ENCODE results near the gene TBL3. TPM values are rescaled to one million over a fixed set of nuclear protein-coding genes. Genes with fewer than 3 reads are reported as not detected.

TBL3 gene
- total RNA-seq, 1 donor, result 26.1 TPM

- Histone ChIP-seq H3K9me3 (ENCODE audit: low read depth, low read length) (no peaks in the 10 kb centered on the region), H3K4me1 (ENCODE audit: insufficient read depth, low read length) (no peaks in the 10 kb centered on the region), H3K4me3 (ENCODE audit: insufficient read depth, low read length) (no peak overlapping the region), H3K27me3 (ENCODE audit: insufficient read depth, low read length) (peaks cover 19% of the 10 kb centered on the region), H3K36me3 (ENCODE audit: insufficient read depth, low read length) (no peaks in the 10 kb centered on the region), H3K79me2 (ENCODE audit: insufficient read depth, low read length) (no peaks in the 10 kb centered on the region), H3K4me2 (ENCODE audit: insufficient read depth, low read length) (no peak overlapping the region), H3K27ac (ENCODE audit: low read depth, low read length) (no peak overlapping the region), H4K20me1 (ENCODE audit: insufficient read depth, low read length) (no peaks in the 10 kb centered on the region), H2AFZ (ENCODE audit: low read length) (no peak overlapping the region)
- DNase-seq (ENCODE audit: insufficient read length, low spot score, missing footprints), result no peak
- no peak for TF ChIP-seq CTCF (IDR thresholded peaks at IDR 0.05; ENCODE audit: extremely low read depth, low read depth, low read length)
These were observed 44.0 kb downstream of the TBL3 start for GRCh38 chr16:2015947-2016208.

- Histone ChIP-seq H4K20me1 (ENCODE audit: insufficient read depth, low read length) (no peaks in the 10 kb centered on the region), H3K4me3 (ENCODE audit: insufficient read depth, low read length) (no peak overlapping the region), H3K79me2 (ENCODE audit: insufficient read depth, low read length) (no peaks in the 10 kb centered on the region), H3K36me3 (ENCODE audit: insufficient read depth, low read length) (no peaks in the 10 kb centered on the region), H3K9me3 (ENCODE audit: low read depth, low read length) (no peaks in the 10 kb centered on the region), H3K27me3 (ENCODE audit: insufficient read depth, low read length) (peaks cover 19% of the 10 kb centered on the region), H3K4me1 (ENCODE audit: insufficient read depth, low read length) (no peaks in the 10 kb centered on the region), H3K27ac (ENCODE audit: low read depth, low read length) (no peak overlapping the region), H2AFZ (ENCODE audit: low read length) (no peak overlapping the region), H3K4me2 (ENCODE audit: insufficient read depth, low read length) (no peak overlapping the region)
- peak; percentile 41 for TF ChIP-seq CTCF (IDR thresholded peaks at IDR 0.05; ENCODE audit: extremely low read depth, low read depth, low read length)
- no peak for DNase-seq (ENCODE audit: insufficient read length, low spot score, missing footprints)
These were observed 44.6 kb downstream of the TBL3 start for GRCh38 chr16:2016407-2016922.

- H3K4me2 ChIP-seq (ENCODE audit: insufficient read depth, low read length), result no peak within 1 kb of the TSS
- peaks cover 19% of the 10 kb centered on the region for H3K27me3 ChIP-seq (ENCODE audit: insufficient read depth, low read length)
- TF ChIP-seq CTCF (IDR thresholded peaks at IDR 0.05; ENCODE audit: extremely low read depth, low read depth, low read length), result no peak
- no peaks in the 10 kb centered on the region for H3K9me3 ChIP-seq (ENCODE audit: low read depth, low read length)
- H3K27ac ChIP-seq (ENCODE audit: low read depth, low read length), result no peak within 1 kb of the TSS
- no peak for DNase-seq (ENCODE audit: insufficient read length, low spot score, missing footprints)
- H3K79me2 ChIP-seq (ENCODE audit: insufficient read depth, low read length), result no peaks in the 10 kb centered on the region
- no peak within 1 kb of the TSS for H2AFZ ChIP-seq (ENCODE audit: low read length)
- H4K20me1 ChIP-seq (ENCODE audit: insufficient read depth, low read length), result no peaks in the 10 kb centered on the region
- H3K4me3 ChIP-seq (ENCODE audit: insufficient read depth, low read length), result no peak within 1 kb of the TSS
- H3K36me3 ChIP-seq (ENCODE audit: insufficient read depth, low read length), result no peaks in the 10 kb centered on the region
- H3K4me1 ChIP-seq (ENCODE audit: insufficient read depth, low read length), result peaks cover 4% of the 10 kb centered on the region
These were observed 47.7 kb downstream of the TBL3 start, which contains the start of gene NPW for GRCh38 chr16:2019518-2019920. Gene NPW (plus strand): TSS chr16:2019785.

DNA sequence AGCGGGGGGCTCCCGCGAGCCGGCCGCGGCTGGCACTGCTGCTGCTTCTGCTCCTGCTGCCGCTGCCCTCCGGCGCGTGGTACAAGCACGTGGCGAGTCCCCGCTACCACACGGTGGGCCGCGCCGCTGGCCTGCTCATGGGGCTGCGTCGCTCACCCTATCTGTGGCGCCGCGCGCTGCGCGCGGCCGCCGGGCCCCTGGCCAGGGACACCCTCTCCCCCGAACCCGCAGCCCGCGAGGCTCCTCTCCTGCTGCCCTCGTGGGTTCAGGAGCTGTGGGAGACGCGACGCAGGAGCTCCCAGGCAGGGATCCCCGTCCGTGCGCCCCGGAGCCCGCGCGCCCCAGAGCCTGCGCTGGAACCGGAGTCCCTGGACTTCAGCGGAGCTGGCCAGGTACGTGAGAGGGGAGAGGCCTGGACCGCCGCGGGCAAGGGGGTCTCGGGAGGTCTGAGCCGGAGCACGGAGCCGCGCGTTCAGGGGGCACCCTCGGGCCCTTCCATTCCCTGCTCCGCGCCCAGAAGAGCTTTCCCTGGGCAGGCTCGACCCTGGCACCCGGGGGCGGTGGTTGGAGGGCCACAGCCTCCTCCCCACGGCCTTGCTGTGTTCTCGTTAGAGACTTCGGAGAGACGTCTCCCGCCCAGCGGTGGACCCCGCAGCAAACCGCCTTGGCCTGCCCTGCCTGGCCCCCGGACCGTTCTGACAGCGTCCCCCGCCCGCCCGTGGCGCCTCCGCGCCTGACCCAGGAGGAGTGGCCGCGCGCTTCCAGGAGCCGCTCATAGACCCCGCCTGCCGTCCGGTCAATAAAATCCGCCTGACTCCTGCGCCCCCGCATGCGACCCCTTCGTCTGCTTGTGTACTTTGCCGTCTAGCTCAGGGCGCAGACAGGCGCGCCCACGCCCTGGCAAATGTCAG is 48.3 kb downstream of the TBL3 start:
- no peak overlapping the region for H3K4me2 ChIP-seq (ENCODE audit: insufficient read depth, low read length)
- no peak overlapping the region for H3K4me3 ChIP-seq (ENCODE audit: insufficient read depth, low read length)
- no peaks in the 10 kb centered on the region for H3K36me3 ChIP-seq (ENCODE audit: insufficient read depth, low read length)
- H3K9me3 ChIP-seq (ENCODE audit: low read depth, low read length), result no peaks in the 10 kb centered on the region
- H3K27ac ChIP-seq (ENCODE audit: low read depth, low read length), result no peak overlapping the region
- no peaks in the 10 kb centered on the region for H3K79me2 ChIP-seq (ENCODE audit: insufficient read depth, low read length)
- peaks cover 19% of the 10 kb centered on the region for H3K27me3 ChIP-seq (ENCODE audit: insufficient read depth, low read length)
- TF ChIP-seq CTCF (IDR thresholded peaks at IDR 0.05; ENCODE audit: extremely low read depth, low read depth, low read length), result no peak
- H4K20me1 ChIP-seq (ENCODE audit: insufficient read depth, low read length), result no peaks in the 10 kb centered on the region
- no peak overlapping the region for H2AFZ ChIP-seq (ENCODE audit: low read length)
- peaks cover 4% of the 10 kb centered on the region for H3K4me1 ChIP-seq (ENCODE audit: insufficient read depth, low read length)
- DNase-seq (ENCODE audit: insufficient read length, low spot score, missing footprints), result no peak

All from osteoblast (primary cell).